Upper lobe of left lung (tissue), 4 donors: ENCODE results near the gene NANS.
"Not testable (repeated sequence)": the region's sequence is repeated elsewhere in the genome, so short reads cannot be mapped to it uniquely, and the experiment has no call there.

ENCODE experiments used
- POLR2AphosphoS5 ChIP-seq, 2 donors: sonication (generic); formaldehyde crosslinking; IDR thresholded peaks; one replicate each; pipeline ENCODE4 v1.5.1; 2017; ENCODE audit warnings: antibody characterized with exemption in 2 of 2
- TF ChIP-seq, protein P1 (sequence below), 6 experiments: fragments of 450-650 bp in 4 of 6; fragments of 200-600 bp in 2 of 6; sonication (generic) in 2 of 6; IDR thresholded peaks; one replicate each; pipeline ENCODE4 v1.5.1; 2016 to 2019; ENCODE audit warnings: antibody characterized with exemption in 6 of 6

DNA sequence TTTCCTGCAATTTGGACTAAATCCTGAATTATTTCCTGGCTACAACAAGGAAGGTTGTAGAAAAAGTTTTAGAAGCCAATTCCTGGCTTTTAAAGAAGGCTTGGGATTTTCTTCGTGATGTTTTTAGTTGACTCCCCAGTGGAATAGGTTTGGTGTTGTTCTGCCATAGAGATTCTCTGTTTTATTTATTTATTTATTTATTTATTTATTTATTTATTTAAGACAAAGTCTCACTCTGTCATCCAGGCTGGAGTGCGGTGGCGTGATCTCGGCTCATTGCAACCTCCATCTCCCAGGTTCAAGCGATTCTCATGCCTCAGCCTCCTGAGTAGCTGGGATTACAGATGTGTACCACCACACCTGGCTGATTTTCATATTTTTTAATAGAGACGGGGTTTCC lies 60.6 kb downstream of the NANS start:
- TF ChIP-seq, protein P1, sequence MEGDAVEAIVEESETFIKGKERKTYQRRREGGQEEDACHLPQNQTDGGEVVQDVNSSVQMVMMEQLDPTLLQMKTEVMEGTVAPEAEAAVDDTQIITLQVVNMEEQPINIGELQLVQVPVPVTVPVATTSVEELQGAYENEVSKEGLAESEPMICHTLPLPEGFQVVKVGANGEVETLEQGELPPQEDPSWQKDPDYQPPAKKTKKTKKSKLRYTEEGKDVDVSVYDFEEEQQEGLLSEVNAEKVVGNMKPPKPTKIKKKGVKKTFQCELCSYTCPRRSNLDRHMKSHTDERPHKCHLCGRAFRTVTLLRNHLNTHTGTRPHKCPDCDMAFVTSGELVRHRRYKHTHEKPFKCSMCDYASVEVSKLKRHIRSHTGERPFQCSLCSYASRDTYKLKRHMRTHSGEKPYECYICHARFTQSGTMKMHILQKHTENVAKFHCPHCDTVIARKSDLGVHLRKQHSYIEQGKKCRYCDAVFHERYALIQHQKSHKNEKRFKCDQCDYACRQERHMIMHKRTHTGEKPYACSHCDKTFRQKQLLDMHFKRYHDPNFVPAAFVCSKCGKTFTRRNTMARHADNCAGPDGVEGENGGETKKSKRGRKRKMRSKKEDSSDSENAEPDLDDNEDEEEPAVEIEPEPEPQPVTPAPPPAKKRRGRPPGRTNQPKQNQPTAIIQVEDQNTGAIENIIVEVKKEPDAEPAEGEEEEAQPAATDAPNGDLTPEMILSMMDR (IDR thresholded peaks at IDR 0.05) = not testable (repeated sequence)
- not testable (repeated sequence) for TF ChIP-seq POLR2AphosphoS5 (IDR thresholded peaks at IDR 0.05)
